ENCODE results near the gene IARS1.

DNA sequence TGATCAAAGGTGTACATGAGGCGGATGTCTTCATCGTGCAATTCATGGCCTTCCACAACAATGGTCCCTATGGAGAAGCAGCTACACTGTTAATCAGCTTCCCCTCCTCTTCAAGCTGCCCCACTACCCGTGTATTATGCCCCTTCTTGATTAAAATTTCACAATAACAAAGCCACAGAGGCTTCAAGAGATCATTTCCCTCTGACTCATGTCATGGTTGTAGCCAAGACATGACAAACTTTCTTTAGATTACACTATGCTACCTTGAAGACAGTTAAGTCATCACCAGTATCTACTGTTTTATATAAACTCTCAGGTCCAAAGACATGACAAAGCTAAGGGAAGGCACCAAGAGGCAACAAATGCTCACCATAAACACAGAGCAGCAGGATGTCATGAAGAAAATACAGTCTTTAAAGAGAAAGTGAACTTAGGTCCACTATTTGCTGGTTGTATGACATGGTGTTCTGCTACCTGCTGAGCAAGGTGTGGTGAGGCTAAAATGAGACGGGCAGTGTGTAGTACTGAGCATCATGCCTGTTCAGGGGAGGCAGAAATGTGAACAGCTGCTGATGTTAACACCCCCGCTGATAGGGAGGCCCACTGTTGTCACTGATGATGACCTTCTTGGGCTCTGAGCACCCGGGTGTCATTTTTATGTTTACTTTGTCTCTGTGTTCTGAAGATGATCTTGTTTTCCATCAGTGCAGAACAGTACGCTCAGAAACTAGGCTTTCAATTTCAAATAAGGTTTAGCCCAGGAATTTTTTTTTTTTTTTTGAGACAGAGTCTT, 48.3 kb downstream of the IARS1 start:
- TF ChIP-seq, protein P1, sequence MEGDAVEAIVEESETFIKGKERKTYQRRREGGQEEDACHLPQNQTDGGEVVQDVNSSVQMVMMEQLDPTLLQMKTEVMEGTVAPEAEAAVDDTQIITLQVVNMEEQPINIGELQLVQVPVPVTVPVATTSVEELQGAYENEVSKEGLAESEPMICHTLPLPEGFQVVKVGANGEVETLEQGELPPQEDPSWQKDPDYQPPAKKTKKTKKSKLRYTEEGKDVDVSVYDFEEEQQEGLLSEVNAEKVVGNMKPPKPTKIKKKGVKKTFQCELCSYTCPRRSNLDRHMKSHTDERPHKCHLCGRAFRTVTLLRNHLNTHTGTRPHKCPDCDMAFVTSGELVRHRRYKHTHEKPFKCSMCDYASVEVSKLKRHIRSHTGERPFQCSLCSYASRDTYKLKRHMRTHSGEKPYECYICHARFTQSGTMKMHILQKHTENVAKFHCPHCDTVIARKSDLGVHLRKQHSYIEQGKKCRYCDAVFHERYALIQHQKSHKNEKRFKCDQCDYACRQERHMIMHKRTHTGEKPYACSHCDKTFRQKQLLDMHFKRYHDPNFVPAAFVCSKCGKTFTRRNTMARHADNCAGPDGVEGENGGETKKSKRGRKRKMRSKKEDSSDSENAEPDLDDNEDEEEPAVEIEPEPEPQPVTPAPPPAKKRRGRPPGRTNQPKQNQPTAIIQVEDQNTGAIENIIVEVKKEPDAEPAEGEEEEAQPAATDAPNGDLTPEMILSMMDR (IDR thresholded peaks at IDR 0.05; ENCODE audit: insufficient read depth, low read length, poor library complexity, severe bottlenecking) = no peak
- no peak for TF ChIP-seq EZH2phosphoT487 (conservative IDR thresholded peaks at IDR 0.05; ENCODE audit: low read length)

Data from SU-DHL-6 (cell line).